ENCODE results near the gene ZNF519. TPM values are rescaled to one million over a fixed set of nuclear protein-coding genes. Genes with fewer than 3 reads are reported as not detected.

The ZNF519 gene
- polyA plus RNA-seq, 3 donors: 0.52 to 1.7 (median 0.63) TPM

DNA sequence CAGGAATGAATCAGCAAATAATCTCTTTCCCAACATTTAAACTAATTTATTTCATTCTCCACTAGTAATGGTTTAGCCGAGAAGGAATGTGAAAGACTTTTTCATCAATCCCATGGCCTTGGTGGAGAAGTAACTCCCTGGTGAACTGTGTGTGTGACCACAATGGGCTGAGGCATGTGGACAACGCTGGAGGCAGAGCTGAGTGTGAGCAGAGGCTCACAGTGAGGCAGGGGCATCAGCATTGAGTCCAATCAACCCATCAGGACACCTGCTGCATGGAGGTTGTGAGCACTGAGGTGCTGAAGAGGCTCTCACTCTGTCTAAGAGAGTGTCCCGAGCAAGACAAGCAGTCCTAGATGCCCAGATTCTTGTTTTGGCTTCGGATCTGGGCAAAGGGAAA is 78.6 kb downstream of the ZNF519 start:
- Histone ChIP-seq H2AFZ (ENCODE audit: insufficient read depth, low read depth, low read length, poor library complexity, severe bottlenecking) (no peak overlapping the region), H3K9me3 (replicated peaks in 1 of 2; ENCODE audit: control insufficient read depth in 1 of 2, insufficient read depth in 1 of 2, low read length in 2 of 2) (peaks cover 3 to 12% of the 10 kb centered on the region in 2 donors), H3K79me2 (ENCODE audit: insufficient read depth, low read length) (no peaks in the 10 kb centered on the region), H4K20me1 (ENCODE audit: insufficient read depth, low read length) (no peaks in the 10 kb centered on the region), H3K9ac (ENCODE audit: insufficient read depth, low read length, poor library complexity, severe bottlenecking) (no peak overlapping the region), H3K27me3 (ENCODE audit: control insufficient read depth in 2 of 2, insufficient read depth in 2 of 2, low read length in 2 of 2) (no peaks in the 10 kb centered on the region), H3K4me3 (replicated peaks in 1 of 3; ENCODE audit: low read depth in 2 of 3, low read length in 3 of 3) (no peak overlapping the region), H3K4me2 (replicated peaks; ENCODE audit: extremely low read depth, low read length, poor library complexity, severe bottlenecking) (no peak overlapping the region), H3K4me1 (ENCODE audit: control insufficient read depth in 1 of 2, insufficient read depth in 2 of 2, low read length in 2 of 2) (no peaks in the 10 kb centered on the region), H3K36me3 (replicated peaks in 1 of 2; ENCODE audit: control insufficient read depth in 1 of 2, insufficient read depth in 2 of 2, low read length in 2 of 2) (no peaks in the 10 kb centered on the region), H3K27ac (ENCODE audit: low read depth in 1 of 2, low read length in 2 of 2) (no peak overlapping the region)
- intact Hi-C loops (cut with micrococcal nuclease): no loop called here
- H3K4me3 Mint-ChIP-seq: no peak overlapping the region
- TF ChIP-seq, protein P1, sequence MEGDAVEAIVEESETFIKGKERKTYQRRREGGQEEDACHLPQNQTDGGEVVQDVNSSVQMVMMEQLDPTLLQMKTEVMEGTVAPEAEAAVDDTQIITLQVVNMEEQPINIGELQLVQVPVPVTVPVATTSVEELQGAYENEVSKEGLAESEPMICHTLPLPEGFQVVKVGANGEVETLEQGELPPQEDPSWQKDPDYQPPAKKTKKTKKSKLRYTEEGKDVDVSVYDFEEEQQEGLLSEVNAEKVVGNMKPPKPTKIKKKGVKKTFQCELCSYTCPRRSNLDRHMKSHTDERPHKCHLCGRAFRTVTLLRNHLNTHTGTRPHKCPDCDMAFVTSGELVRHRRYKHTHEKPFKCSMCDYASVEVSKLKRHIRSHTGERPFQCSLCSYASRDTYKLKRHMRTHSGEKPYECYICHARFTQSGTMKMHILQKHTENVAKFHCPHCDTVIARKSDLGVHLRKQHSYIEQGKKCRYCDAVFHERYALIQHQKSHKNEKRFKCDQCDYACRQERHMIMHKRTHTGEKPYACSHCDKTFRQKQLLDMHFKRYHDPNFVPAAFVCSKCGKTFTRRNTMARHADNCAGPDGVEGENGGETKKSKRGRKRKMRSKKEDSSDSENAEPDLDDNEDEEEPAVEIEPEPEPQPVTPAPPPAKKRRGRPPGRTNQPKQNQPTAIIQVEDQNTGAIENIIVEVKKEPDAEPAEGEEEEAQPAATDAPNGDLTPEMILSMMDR (IDR thresholded peaks at IDR 0.05): no peak
- H3K4me1 Mint-ChIP-seq: no peaks in the 10 kb centered on the region
- peak overlapping the region in 1 of 7 donors; percentile 19 for H3K27ac Mint-ChIP-seq
- H3K27me3 Mint-ChIP-seq (ENCODE audit: low read depth in 3 of 3): peaks cover 0 to 2% (median 0%) of the 10 kb centered on the region in 3 donors
- WGBS (ENCODE audit: insufficient coverage): 91% methylated on average over 3 of the region's 4 CpGs
- H3K9me3 Mint-ChIP-seq: peaks cover 0 to 15% (median 6%) of the 10 kb centered on the region in 7 donors
- no peak for DNase-seq
- H3K36me3 Mint-ChIP-seq: no peaks in the 10 kb centered on the region

Other genes starting within 250 kb of the ZNF519 start
- not detected for gene MC2R, start 216.9 kb downstream of the ZNF519 start, polyA plus RNA-seq

All from CD14-positive monocyte (primary cell).